Activated naive CD8-positive, alpha-beta T cell (primary cell): ENCODE measurements around the gene MAPKAP1.

ENCODE experiments used
- H3K27ac Mint-ChIP-seq: one replicate; pipeline ENCODE4 v1.8.0; 2021; ENCODE audit warnings: mixed read lengths
- H3K27me3 Mint-ChIP-seq: one replicate; pipeline ENCODE4 v1.8.0; 2021; ENCODE audit warnings: mixed read lengths
- H3K36me3 Mint-ChIP-seq: one replicate; pipeline ENCODE4 v1.8.0; 2021; ENCODE audit warnings: mixed read lengths
- H3K4me1 Mint-ChIP-seq: one replicate; pipeline ENCODE4 v1.8.0; 2021; ENCODE audit warnings: low read depth, mixed read lengths
- H3K4me3 Mint-ChIP-seq: one replicate; pipeline ENCODE4 v1.8.0; 2021; ENCODE audit warnings: mild to moderate bottlenecking, mixed read lengths
- H3K9me3 Mint-ChIP-seq: one replicate; pipeline ENCODE4 v1.8.0; 2021; ENCODE audit warnings: low read depth, mixed read lengths

The MAPKAP1 gene

GRCh38 chr9:125630436-125630835, 76.6 kb downstream of the MAPKAP1 start:
- no peak overlapping the region for H3K4me3 Mint-ChIP-seq
- H3K36me3 Mint-ChIP-seq, result peaks cover 6% of the 10 kb centered on the region
- no peak overlapping the region for H3K27ac Mint-ChIP-seq

GRCh38 chr9:125629446-125629845, 77.6 kb downstream of the MAPKAP1 start:
- H3K4me1 Mint-ChIP-seq, result peaks cover 61% of the 10 kb centered on the region
- no peaks in the 10 kb centered on the region for H3K27me3 Mint-ChIP-seq
- no peak overlapping the region for H3K4me3 Mint-ChIP-seq
- H3K36me3 Mint-ChIP-seq, result peaks cover 5% of the 10 kb centered on the region
- H3K9me3 Mint-ChIP-seq, result no peaks in the 10 kb centered on the region
- no peak overlapping the region for H3K27ac Mint-ChIP-seq

More at GRCh38 chr9:125630436-125630835, 76.6 kb downstream of the MAPKAP1 start:
- H3K4me1 Mint-ChIP-seq, result peaks cover 70% of the 10 kb centered on the region
- H3K9me3 Mint-ChIP-seq, result no peaks in the 10 kb centered on the region
- no peaks in the 10 kb centered on the region for H3K27me3 Mint-ChIP-seq

DNA sequence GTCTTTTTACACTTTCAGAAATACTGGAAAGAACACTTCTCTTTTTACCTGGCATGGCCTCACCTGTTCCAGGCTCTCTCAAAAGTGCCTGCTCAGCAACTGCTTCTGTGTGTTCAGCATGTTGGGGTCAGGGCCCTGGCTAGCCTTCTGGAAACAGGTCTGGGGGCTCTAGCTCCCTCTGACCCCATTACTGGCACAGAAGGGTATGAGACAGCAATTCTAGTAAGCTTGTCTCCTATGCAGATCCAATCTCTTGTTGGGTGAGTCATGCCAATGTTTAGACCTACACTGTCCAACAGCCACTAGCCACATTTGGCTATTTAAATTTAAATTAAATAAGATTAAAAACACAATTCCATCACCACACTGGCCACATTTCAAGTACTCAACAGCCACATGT, 80.8 kb downstream of the MAPKAP1 start:
- Mint-ChIP-seq H3K27ac (no peak overlapping the region), H3K36me3 (peaks cover 9% of the 10 kb centered on the region), H3K27me3 (no peaks in the 10 kb centered on the region), H3K4me1 (peaks cover 38% of the 10 kb centered on the region), H3K4me3 (no peak overlapping the region), H3K9me3 (no peaks in the 10 kb centered on the region)

- no peak overlapping the region for H3K27ac Mint-ChIP-seq
- H3K36me3 Mint-ChIP-seq, result peaks cover 9% of the 10 kb centered on the region
- no peak overlapping the region for H3K4me3 Mint-ChIP-seq
- peaks cover 14% of the 10 kb centered on the region for H3K4me1 Mint-ChIP-seq
- no peaks in the 10 kb centered on the region for H3K9me3 Mint-ChIP-seq
- no peaks in the 10 kb centered on the region for H3K27me3 Mint-ChIP-seq
These were observed 85.8 kb downstream of the MAPKAP1 start for GRCh38 chr9:125621170-125621569.

DNA sequence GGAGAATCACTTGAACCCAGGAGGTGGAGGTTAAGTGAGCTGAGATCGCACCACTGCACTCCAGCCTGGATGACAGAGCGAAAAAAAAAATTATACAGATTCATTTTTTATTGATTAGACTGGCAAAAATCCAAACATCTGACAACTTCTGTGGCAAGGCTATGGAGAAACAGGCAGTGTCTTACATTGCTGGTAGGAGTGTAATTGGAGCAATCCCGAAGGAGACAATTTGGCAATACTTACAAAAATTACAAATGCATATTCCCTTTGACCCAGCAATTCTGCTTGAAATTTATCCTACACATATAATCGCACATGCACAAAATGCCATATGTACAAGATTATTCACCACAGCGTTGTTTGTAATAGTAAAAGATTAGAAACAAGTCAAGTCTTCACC, 86.8 kb downstream of the MAPKAP1 start:
- Mint-ChIP-seq H3K27me3 (no peaks in the 10 kb centered on the region), H3K4me3 (no peak overlapping the region), H3K4me1 (peaks cover 14% of the 10 kb centered on the region), H3K9me3 (no peaks in the 10 kb centered on the region), H3K27ac (no peak overlapping the region), H3K36me3 (peaks cover 7% of the 10 kb centered on the region)

- H3K36me3 Mint-ChIP-seq, result peaks cover 10% of the 10 kb centered on the region
- no peak overlapping the region for H3K4me3 Mint-ChIP-seq
- peaks cover 26% of the 10 kb centered on the region for H3K4me1 Mint-ChIP-seq
- no peaks in the 10 kb centered on the region for H3K9me3 Mint-ChIP-seq
- H3K27ac Mint-ChIP-seq, result no peak overlapping the region
- no peaks in the 10 kb centered on the region for H3K27me3 Mint-ChIP-seq
These were observed 89.9 kb downstream of the MAPKAP1 start for GRCh38 chr9:125617087-125617486.

GRCh38 chr9:125613141-125613540, 93.9 kb downstream of the MAPKAP1 start:
- Mint-ChIP-seq H3K36me3 (peaks cover 6% of the 10 kb centered on the region), H3K9me3 (no peaks in the 10 kb centered on the region), H3K4me1 (peaks cover 47% of the 10 kb centered on the region), H3K27ac (no peak overlapping the region), H3K27me3 (no peaks in the 10 kb centered on the region), H3K4me3 (no peak overlapping the region)

DNA sequence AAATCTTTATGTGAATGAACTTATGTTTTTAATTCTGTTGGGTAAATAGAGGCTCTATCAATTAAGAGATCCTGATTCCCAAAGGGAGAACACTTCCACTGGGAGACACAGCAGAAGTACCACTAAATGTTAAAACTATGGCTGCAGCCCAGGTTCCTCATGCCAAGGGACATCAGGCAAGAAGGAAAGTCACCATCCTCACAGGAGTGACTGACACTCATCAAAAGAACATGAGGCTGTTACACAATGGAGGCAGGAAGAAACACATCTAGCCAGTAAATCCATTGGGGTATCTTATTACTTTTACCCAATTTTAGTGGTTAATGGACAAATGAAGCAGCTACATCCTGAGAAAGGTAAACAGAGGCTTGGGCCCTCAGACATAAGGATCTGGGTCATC, 94.4 kb downstream of the MAPKAP1 start:
- Mint-ChIP-seq H3K9me3 (no peaks in the 10 kb centered on the region), H3K27ac (no peak overlapping the region), H3K27me3 (no peaks in the 10 kb centered on the region), H3K36me3 (peaks cover 6% of the 10 kb centered on the region), H3K4me3 (no peak overlapping the region), H3K4me1 (peaks cover 48% of the 10 kb centered on the region)

- no peak overlapping the region for H3K4me3 Mint-ChIP-seq
- no peak overlapping the region for H3K27ac Mint-ChIP-seq
- peaks cover 50% of the 10 kb centered on the region for H3K4me1 Mint-ChIP-seq
- H3K36me3 Mint-ChIP-seq, result peaks cover 6% of the 10 kb centered on the region
- H3K27me3 Mint-ChIP-seq, result no peaks in the 10 kb centered on the region
- no peaks in the 10 kb centered on the region for H3K9me3 Mint-ChIP-seq
These were observed 95.8 kb downstream of the MAPKAP1 start for GRCh38 chr9:125611121-125611765.

DNA sequence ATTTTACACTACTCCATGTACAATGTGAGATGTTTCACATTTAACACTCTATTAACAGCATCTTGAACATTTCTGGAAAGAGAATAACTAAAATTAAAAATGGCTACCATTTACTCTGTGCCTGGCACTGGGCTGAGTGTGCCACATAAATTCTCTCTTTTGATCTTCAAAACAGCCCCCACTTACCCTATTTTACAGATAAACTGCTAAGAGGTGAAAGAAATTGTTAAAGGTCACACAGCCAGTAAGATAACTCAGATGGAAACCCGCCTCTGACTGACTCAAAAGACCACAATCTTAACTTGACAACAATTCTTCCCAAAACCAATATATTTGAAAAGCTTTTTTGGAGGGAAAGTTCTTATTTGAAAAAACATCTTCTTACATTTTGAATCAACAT, 97.3 kb downstream of the MAPKAP1 start:
- Mint-ChIP-seq H3K9me3 (no peaks in the 10 kb centered on the region), H3K27me3 (no peaks in the 10 kb centered on the region), H3K27ac (peak overlapping the region; percentile 72), H3K4me3 (no peak overlapping the region), H3K36me3 (peaks cover 6% of the 10 kb centered on the region), H3K4me1 (peaks cover 51% of the 10 kb centered on the region)

- no peaks in the 10 kb centered on the region for H3K9me3 Mint-ChIP-seq
- H3K27ac Mint-ChIP-seq, result peak overlapping the region; percentile 42
- peak overlapping the region; percentile 14 for H3K4me3 Mint-ChIP-seq
- peaks cover 53% of the 10 kb centered on the region for H3K4me1 Mint-ChIP-seq
- no peaks in the 10 kb centered on the region for H3K27me3 Mint-ChIP-seq
- H3K36me3 Mint-ChIP-seq, result peaks cover 6% of the 10 kb centered on the region
These were observed 98.4 kb downstream of the MAPKAP1 start for GRCh38 chr9:125608489-125609224.

GRCh38 chr9:125604196-125604595, 102.8 kb downstream of the MAPKAP1 start:
- Mint-ChIP-seq H3K27me3 (no peaks in the 10 kb centered on the region), H3K9me3 (no peaks in the 10 kb centered on the region), H3K4me3 (no peak overlapping the region), H3K4me1 (peaks cover 46% of the 10 kb centered on the region), H3K36me3 (peaks cover 8% of the 10 kb centered on the region), H3K27ac (no peak overlapping the region)

DNA sequence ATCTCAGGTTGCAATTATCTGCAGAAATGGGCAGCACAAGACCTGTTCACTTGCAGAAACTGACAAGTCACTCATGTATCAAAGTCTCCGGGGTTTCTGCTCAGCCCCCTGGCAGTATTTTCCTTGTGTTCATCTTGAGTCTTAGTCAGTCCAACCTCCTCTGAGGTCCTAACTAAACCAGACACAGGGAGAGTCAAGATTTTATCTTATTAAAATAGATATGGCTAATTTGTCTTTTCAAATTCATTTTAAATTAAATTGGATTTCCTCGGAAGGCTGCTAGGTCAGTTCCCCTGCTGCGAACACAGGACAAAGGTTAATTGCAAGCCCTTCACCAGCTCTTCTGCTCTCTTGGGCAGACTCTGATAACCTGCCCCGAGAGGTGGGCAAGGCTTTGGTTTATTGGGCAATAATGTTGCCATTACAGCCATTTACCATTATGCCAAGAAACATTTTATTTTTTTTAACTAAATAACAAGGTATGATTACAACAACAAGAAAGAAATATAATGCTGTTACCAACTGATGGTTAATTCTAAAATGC, 103.5 kb downstream of the MAPKAP1 start:
- Mint-ChIP-seq H3K36me3 (peaks cover 8% of the 10 kb centered on the region), H3K4me1 (peaks cover 44% of the 10 kb centered on the region), H3K9me3 (no peaks in the 10 kb centered on the region), H3K27ac (no peak overlapping the region), H3K27me3 (no peaks in the 10 kb centered on the region), H3K4me3 (no peak overlapping the region)

GRCh38 chr9:125601961-125602360, 105.0 kb downstream of the MAPKAP1 start:
- H3K27ac Mint-ChIP-seq, result no peak overlapping the region
- H3K4me1 Mint-ChIP-seq, result peaks cover 40% of the 10 kb centered on the region
- no peak overlapping the region for H3K4me3 Mint-ChIP-seq
- no peaks in the 10 kb centered on the region for H3K27me3 Mint-ChIP-seq
- H3K36me3 Mint-ChIP-seq, result peaks cover 10% of the 10 kb centered on the region
- no peaks in the 10 kb centered on the region for H3K9me3 Mint-ChIP-seq

DNA sequence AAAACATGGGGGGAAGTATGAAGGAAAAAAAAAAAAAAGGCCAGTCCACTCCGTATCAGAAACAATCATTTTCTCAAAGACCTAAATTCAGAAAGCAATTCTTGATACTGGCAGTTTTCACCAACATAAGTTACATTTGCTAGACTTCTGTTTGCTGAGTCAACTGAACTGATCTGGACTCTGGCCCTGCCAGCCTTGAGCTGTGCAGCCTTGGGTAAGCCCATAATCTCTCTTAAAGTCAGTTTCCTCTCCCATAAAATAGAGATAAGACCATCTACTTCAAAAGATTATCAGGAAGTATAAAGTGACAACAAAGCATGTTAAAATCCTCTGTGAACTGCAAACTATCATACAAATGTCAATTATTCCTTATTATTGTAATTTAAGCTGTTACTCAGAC, 106.8 kb downstream of the MAPKAP1 start:
- Mint-ChIP-seq H3K9me3 (no peaks in the 10 kb centered on the region), H3K4me3 (no peak overlapping the region), H3K4me1 (peaks cover 36% of the 10 kb centered on the region), H3K27ac (no peak overlapping the region), H3K36me3 (peaks cover 15% of the 10 kb centered on the region), H3K27me3 (no peaks in the 10 kb centered on the region)
